Activated CD4-positive, alpha-beta memory T cell treated with anti-CD3 and anti-CD28 coated beads, Interleukin-2, amount 10 ng/mL, durations not matched to agents 7 days and 5 days (primary cell): ENCODE data around the gene SPZ1. TPM values are rescaled to one million over a fixed set of nuclear protein-coding genes. Genes with fewer than 3 reads are reported as not detected.
A peak's percentile ranks its signal among the peaks of the same experiment; 100 is the strongest.
"Not testable (repeated sequence)": the region's sequence is repeated elsewhere in the genome, so short reads cannot be mapped to it uniquely, and the experiment has no call there.

ENCODE experiments used
- CTCF ChIA-PET: fragments of 350-600 bp; sonication (Branson Sonifier 250); formaldehyde crosslinking; loops from one replicate; lab custom pipeline; 2021; ENCODE audit warnings: antibody characterized with exemption, inconsistent platforms; lab: Charles Lee
- POLR2A ChIA-PET: fragments of 350-600 bp; sonication (Branson Sonifier 250); formaldehyde crosslinking; loops from one replicate; lab custom pipeline; 2021; ENCODE audit warnings: antibody characterized with exemption; lab: Charles Lee
- DNase-seq: peaks from one replicate; pipeline ENCODE4 v3.0.0-alpha.2; 2020
- H3K27ac Mint-ChIP-seq: one replicate; pipeline ENCODE4 v1.8.0; 2021; ENCODE audit warnings: mild to moderate bottlenecking, mixed read lengths
- H3K27me3 Mint-ChIP-seq: one replicate; pipeline ENCODE4 v1.8.0; 2021; ENCODE audit warnings: mixed read lengths
- H3K36me3 Mint-ChIP-seq: one replicate; pipeline ENCODE4 v1.8.0; 2021; ENCODE audit warnings: low read depth, mixed read lengths
- H3K4me1 Mint-ChIP-seq: one replicate; pipeline ENCODE4 v1.8.0; 2021; ENCODE audit warnings: mixed read lengths
- H3K4me3 Mint-ChIP-seq: one replicate; pipeline ENCODE4 v1.8.0; 2021; ENCODE audit warnings: mild to moderate bottlenecking, mixed read lengths
- H3K9me3 Mint-ChIP-seq: one replicate; pipeline ENCODE4 v1.8.0; 2021; ENCODE audit warnings: mixed read lengths
- total RNA-seq, 2 experiments: library from RNA; stranded (reverse); gene quantifications; one replicate each; pipeline ENCODE4 v1.2.3, GENCODE V29; 2021

SPZ1 gene
- total RNA-seq, 2 experiments from 2014 or later, result not detected

GRCh38 chr5:80343067-80343466 lies 23.3 kb downstream of the SPZ1 start:
- H3K4me3 Mint-ChIP-seq, result no peak overlapping the region
- no peaks in the 10 kb centered on the region for H3K36me3 Mint-ChIP-seq
- H3K27me3 Mint-ChIP-seq, result peaks cover 12% of the 10 kb centered on the region
- H3K27ac Mint-ChIP-seq, result no peak overlapping the region
- H3K4me1 Mint-ChIP-seq, result no peaks in the 10 kb centered on the region
- DNase-seq, result no peak
- no peaks in the 10 kb centered on the region for H3K9me3 Mint-ChIP-seq
- POLR2A ChIA-PET, result no interaction called here
- CTCF ChIA-PET, result interaction anchor here (1.5 kb wide), 1 partner anchor 260 kb away, joined by 4 read pairs; no protein-coding TSS in a partner anchor

- CTCF ChIA-PET, result interaction anchor here (0.9 to 1.2 kb wide), 4 partner anchors 29 to 326 kb away, joined by 3 to 7 read pairs (median 4); no protein-coding TSS in a partner anchor
- POLR2A ChIA-PET, result no interaction called here
- Mint-ChIP-seq H3K4me3 (no peak overlapping the region), H3K9me3 (no peaks in the 10 kb centered on the region), H3K27ac (no peak overlapping the region), H3K27me3 (peaks cover 9% of the 10 kb centered on the region), H3K4me1 (no peaks in the 10 kb centered on the region), H3K36me3 (no peaks in the 10 kb centered on the region)
- peak; percentile 33 for DNase-seq
These were observed 26.3 kb downstream of the SPZ1 start for GRCh38 chr5:80346055-80346454.

- DNase-seq, result no peak
- Mint-ChIP-seq H3K9me3 (no peaks in the 10 kb centered on the region), H3K27ac (no peak overlapping the region), H3K27me3 (no peaks in the 10 kb centered on the region), H3K36me3 (no peaks in the 10 kb centered on the region), H3K4me3 (no peak overlapping the region), H3K4me1 (no peaks in the 10 kb centered on the region)
- ChIA-PET POLR2A (no interaction called here), CTCF (no interaction called here)
These were observed 28.4 kb downstream of the SPZ1 start for GRCh38 chr5:80348171-80348570.

GRCh38 chr5:80351019-80351418 lies 31.2 kb downstream of the SPZ1 start:
- H3K36me3 Mint-ChIP-seq, POLR2A ChIA-PET, CTCF ChIA-PET, H3K9me3 Mint-ChIP-seq, H3K4me3 Mint-ChIP-seq, DNase-seq, H3K27ac Mint-ChIP-seq, H3K27me3 Mint-ChIP-seq, H3K4me1 Mint-ChIP-seq: not testable (repeated sequence)

GRCh38 chr5:80355686-80356085 lies 35.9 kb downstream of the SPZ1 start:
- Mint-ChIP-seq H3K36me3 (no peaks in the 10 kb centered on the region), H3K27me3 (no peaks in the 10 kb centered on the region), H3K27ac (no peak overlapping the region), H3K4me3 (no peak overlapping the region), H3K4me1 (no peaks in the 10 kb centered on the region), H3K9me3 (peaks cover 2% of the 10 kb centered on the region)
- ChIA-PET POLR2A (no interaction called here), CTCF (no interaction called here)
- DNase-seq, result no peak

GRCh38 chr5:80357671-80358070 lies 37.9 kb downstream of the SPZ1 start:
- no peaks in the 10 kb centered on the region for H3K36me3 Mint-ChIP-seq
- no peak for DNase-seq
- peaks cover 3% of the 10 kb centered on the region for H3K27me3 Mint-ChIP-seq
- H3K4me1 Mint-ChIP-seq, result no peaks in the 10 kb centered on the region
- H3K9me3 Mint-ChIP-seq, result peaks cover 2% of the 10 kb centered on the region
- no peak overlapping the region for H3K4me3 Mint-ChIP-seq
- no peak overlapping the region for H3K27ac Mint-ChIP-seq
- POLR2A ChIA-PET, result no interaction called here
- CTCF ChIA-PET, result no interaction called here

- no peaks in the 10 kb centered on the region for H3K36me3 Mint-ChIP-seq
- no peak for DNase-seq
- no peak overlapping the region for H3K27ac Mint-ChIP-seq
- H3K4me1 Mint-ChIP-seq, result no peaks in the 10 kb centered on the region
- ChIA-PET CTCF (interaction anchor here (1.1 kb wide), 1 partner anchor 12 kb away, joined by 3 read pairs; no protein-coding TSS in a partner anchor), POLR2A (no interaction called here)
- no peak overlapping the region for H3K4me3 Mint-ChIP-seq
- H3K27me3 Mint-ChIP-seq, result peaks cover 3% of the 10 kb centered on the region
- peaks cover 2% of the 10 kb centered on the region for H3K9me3 Mint-ChIP-seq
These were observed 41.2 kb downstream of the SPZ1 start for GRCh38 chr5:80360914-80361444.

GRCh38 chr5:80364892-80365291 lies 45.1 kb downstream of the SPZ1 start:
- Mint-ChIP-seq H3K4me1 (no peaks in the 10 kb centered on the region), H3K27me3 (peaks cover 3% of the 10 kb centered on the region), H3K27ac (no peak overlapping the region), H3K36me3 (no peaks in the 10 kb centered on the region), H3K4me3 (no peak overlapping the region), H3K9me3 (no peaks in the 10 kb centered on the region)
- POLR2A ChIA-PET, result no interaction called here
- CTCF ChIA-PET, result no interaction called here
- DNase-seq, result no peak

GRCh38 chr5:80368661-80369480 lies 49.1 kb downstream of the SPZ1 start:
- no peaks in the 10 kb centered on the region for H3K4me1 Mint-ChIP-seq
- no peak for DNase-seq
- H3K4me3 Mint-ChIP-seq, result no peak overlapping the region
- ChIA-PET POLR2A (no interaction called here), CTCF (no interaction called here)
- no peak overlapping the region for H3K27ac Mint-ChIP-seq
- peaks cover 4% of the 10 kb centered on the region for H3K27me3 Mint-ChIP-seq
- H3K9me3 Mint-ChIP-seq, result no peaks in the 10 kb centered on the region
- H3K36me3 Mint-ChIP-seq, result no peaks in the 10 kb centered on the region

GRCh38 chr5:80369521-80369920 lies 49.7 kb downstream of the SPZ1 start:
- ChIA-PET CTCF (no interaction called here), POLR2A (no interaction called here)
- H3K4me3 Mint-ChIP-seq, result no peak overlapping the region

GRCh38 chr5:80370390-80370789 lies 50.6 kb downstream of the SPZ1 start:
- ChIA-PET POLR2A (no interaction called here), CTCF (no interaction called here)
- no peak for DNase-seq
- no peaks in the 10 kb centered on the region for H3K36me3 Mint-ChIP-seq
- H3K27ac Mint-ChIP-seq, result no peak overlapping the region
- no peaks in the 10 kb centered on the region for H3K9me3 Mint-ChIP-seq
- H3K4me1 Mint-ChIP-seq, result no peaks in the 10 kb centered on the region
- peaks cover 4% of the 10 kb centered on the region for H3K27me3 Mint-ChIP-seq
- H3K4me3 Mint-ChIP-seq, result no peak overlapping the region

More at GRCh38 chr5:80369521-80369920, 49.7 kb downstream of the SPZ1 start:
- peaks cover 4% of the 10 kb centered on the region for H3K27me3 Mint-ChIP-seq
- H3K9me3 Mint-ChIP-seq, result no peaks in the 10 kb centered on the region
- H3K27ac Mint-ChIP-seq, result no peak overlapping the region
- no peaks in the 10 kb centered on the region for H3K4me1 Mint-ChIP-seq
- DNase-seq, result no peak
- H3K36me3 Mint-ChIP-seq, result no peaks in the 10 kb centered on the region
